Neural cell (in vitro differentiated cells): ENCODE measurements around the gene TMEM30A. TPM values are rescaled to one million over a fixed set of nuclear protein-coding genes. Genes with fewer than 3 reads are reported as not detected.

Source experiments
- H2AFZ ChIP-seq: fragments of 200-600, 300-800 bp; sonication (generic), shearing (Covaris generic); 2 replicates; pipeline ENCODE4 v1.6.0; 2014; ENCODE audit warnings: low read depth, mild to moderate bottlenecking, antibody characterized with exemption, low read length, moderate library complexity
- H3F3A ChIP-seq: fragments of 200-600 bp; shearing (Covaris generic); 2 replicates; pipeline ENCODE4 v1.6.1; 2016; ENCODE audit warnings: mild to moderate bottlenecking, moderate library complexity, mixed read lengths, antibody characterized with exemption, low read length; ENCODE audit not compliant: insufficient read depth, poor library complexity, severe bottlenecking
- H3K27ac ChIP-seq: fragments of 200-600, 300-800 bp; sonication (generic), shearing (Covaris generic); 2 replicates; pipeline ENCODE4 v1.5.1; 2014; ENCODE audit warnings: mild to moderate bottlenecking, low read length, moderate library complexity
- H3K27me3 ChIP-seq: fragments of 300-800, 200-600 bp; sonication (generic), shearing (Covaris generic); 2 replicates; pipeline ENCODE4 v1.6.0; 2014; ENCODE audit warnings: mild to moderate bottlenecking, low read depth, low read length, moderate library complexity; ENCODE audit not compliant: insufficient read depth
- H3K36me3 ChIP-seq: fragments of 300-800, 200-600 bp; sonication (generic), shearing (Covaris generic); 2 replicates; pipeline ENCODE4 v1.5.1; 2014; ENCODE audit warnings: mild to moderate bottlenecking, antibody characterized with exemption, low read length, moderate library complexity; ENCODE audit not compliant: insufficient read depth
- H3K4me2 ChIP-seq: fragments of 300-800, 200-600 bp; sonication (generic), shearing (Covaris generic); 2 replicates; pipeline ENCODE4 v1.6.0; 2014; ENCODE audit warnings: mild to moderate bottlenecking, low read length
- H3K4me3 ChIP-seq: fragments of 300-800, 200-600 bp; sonication (generic), shearing (Covaris generic); 2 replicates; pipeline ENCODE4 v1.5.1; 2014; ENCODE audit warnings: mild to moderate bottlenecking, low read length, moderate library complexity
- H3K79me2 ChIP-seq: fragments of 200-600 bp; shearing (Covaris generic); replicated peaks from 2 replicates; pipeline ENCODE4 v1.6.0; 2014; ENCODE audit warnings: mild to moderate bottlenecking, low read length, moderate library complexity; ENCODE audit not compliant: insufficient read depth
- H3K9ac ChIP-seq: fragments of 300-800, 200-600 bp; sonication (generic), shearing (Covaris generic); 2 replicates; pipeline ENCODE4 v1.6.1; 2016; ENCODE audit warnings: mild to moderate bottlenecking, low read length, mixed read lengths
- H3K9me2 ChIP-seq: fragments of 200-600 bp; shearing (Covaris generic); 2 replicates; pipeline ENCODE4 v1.6.1; 2016; ENCODE audit warnings: mild to moderate bottlenecking, low read length, mixed read lengths; ENCODE audit not compliant: insufficient read depth
- H3K9me3 ChIP-seq: fragments of 200-600, 300-800 bp; sonication (generic), shearing (Covaris generic); 2 replicates; pipeline ENCODE4 v1.6.1; 2016; ENCODE audit warnings: mild to moderate bottlenecking, mixed run types, low read length, moderate library complexity, mixed read lengths
- H4K20me1 ChIP-seq: fragments of 200-600 bp; shearing (Covaris generic); 2 replicates; pipeline ENCODE4 v1.6.1; 2016; ENCODE audit warnings: mild to moderate bottlenecking, mixed run types; ENCODE audit not compliant: insufficient read depth
- EP300 ChIP-seq: fragments of 450-650 bp; conservative IDR thresholded peaks from 2 replicates; pipeline ENCODE4 v1.6.1; 2014; ENCODE audit warnings: antibody characterized with exemption, mild to moderate bottlenecking, moderate library complexity; ENCODE audit not compliant: poor library complexity, severe bottlenecking
- EZH2 ChIP-seq: fragments of 200-600, 300-800 bp; shearing (Covaris generic), sonication (generic); IDR thresholded peaks from 2 replicates; pipeline ENCODE4 v1.6.1; 2014; ENCODE audit warnings: antibody characterized with exemption, low read length, borderline replicate concordance, mild to moderate bottlenecking; ENCODE audit not compliant: insufficient read depth, poor library complexity, severe bottlenecking
- MXI1 ChIP-seq: fragments of 450-650 bp; conservative IDR thresholded peaks from 2 replicates; pipeline ENCODE4 v1.6.1; 2014; ENCODE audit warnings: antibody characterized with exemption, mild to moderate bottlenecking; ENCODE audit not compliant: poor library complexity, severe bottlenecking
- POLR2AphosphoS5 ChIP-seq: IDR thresholded peaks from 2 replicates; pipeline ENCODE4 v1.6.1; 2012
- RAD21 ChIP-seq: fragments of 450-650 bp; conservative IDR thresholded peaks from 2 replicates; pipeline ENCODE4 v1.6.1; 2014; ENCODE audit warnings: antibody characterized with exemption, mild to moderate bottlenecking, moderate library complexity
- REST ChIP-seq: IDR thresholded peaks from 2 replicates; pipeline ENCODE4 v1.6.1; 2012; ENCODE audit warnings: borderline replicate concordance
- SMC3 ChIP-seq: fragments of 450-650 bp; conservative IDR thresholded peaks from 2 replicates; pipeline ENCODE4 v1.6.1; 2014; ENCODE audit warnings: antibody characterized with exemption, mild to moderate bottlenecking, moderate library complexity; ENCODE audit not compliant: poor library complexity
- TAF1 ChIP-seq: IDR thresholded peaks from 2 replicates; pipeline ENCODE4 v1.6.1; 2012; ENCODE audit warnings: low read depth
- polyA plus RNA-seq: library from polyadenylated mRNA; depleted of rRNA; stranded (reverse); fragments of >200 nt; gene quantifications from 2 replicates; pipeline ENCODE4 v1.2.3, GENCODE V29; 2014
- TF ChIP-seq, protein P1 (sequence below): fragments of 450-650 bp; IDR thresholded peaks from 2 replicates; pipeline ENCODE4 v1.5.1; 2014; ENCODE audit warnings: antibody characterized with exemption, mild to moderate bottlenecking, moderate library complexity; ENCODE audit not compliant: poor library complexity, severe bottlenecking

Gene TMEM30A
- polyA plus RNA-seq, 1 donor from 2014 or later = 110 TPM

GRCh38 chr6:75308250-75308988 lies 23.8 kb upstream of the TMEM30A start:
- Histone ChIP-seq H3K27ac (no peak overlapping the region), H2AFZ (no peak overlapping the region), H3K9me3 (no peaks in the 10 kb centered on the region), H3K79me2 (no peaks in the 10 kb centered on the region), H3K27me3 (no peaks in the 10 kb centered on the region), H4K20me1 (no peaks in the 10 kb centered on the region), H3F3A (no peaks in the 10 kb centered on the region), H3K36me3 (no peaks in the 10 kb centered on the region), H3K4me3 (no peak overlapping the region), H3K4me2 (no peak overlapping the region), H3K9me2 (no peaks in the 10 kb centered on the region), H3K9ac (no peak overlapping the region)
- TF ChIP-seq MXI1 (no peak), TAF1 (no peak), REST (no peak), EP300 (no peak), RAD21 (no peak), EZH2 (no peak), SMC3 (no peak), POLR2AphosphoS5 (no peak)
- TF ChIP-seq, protein P1, sequence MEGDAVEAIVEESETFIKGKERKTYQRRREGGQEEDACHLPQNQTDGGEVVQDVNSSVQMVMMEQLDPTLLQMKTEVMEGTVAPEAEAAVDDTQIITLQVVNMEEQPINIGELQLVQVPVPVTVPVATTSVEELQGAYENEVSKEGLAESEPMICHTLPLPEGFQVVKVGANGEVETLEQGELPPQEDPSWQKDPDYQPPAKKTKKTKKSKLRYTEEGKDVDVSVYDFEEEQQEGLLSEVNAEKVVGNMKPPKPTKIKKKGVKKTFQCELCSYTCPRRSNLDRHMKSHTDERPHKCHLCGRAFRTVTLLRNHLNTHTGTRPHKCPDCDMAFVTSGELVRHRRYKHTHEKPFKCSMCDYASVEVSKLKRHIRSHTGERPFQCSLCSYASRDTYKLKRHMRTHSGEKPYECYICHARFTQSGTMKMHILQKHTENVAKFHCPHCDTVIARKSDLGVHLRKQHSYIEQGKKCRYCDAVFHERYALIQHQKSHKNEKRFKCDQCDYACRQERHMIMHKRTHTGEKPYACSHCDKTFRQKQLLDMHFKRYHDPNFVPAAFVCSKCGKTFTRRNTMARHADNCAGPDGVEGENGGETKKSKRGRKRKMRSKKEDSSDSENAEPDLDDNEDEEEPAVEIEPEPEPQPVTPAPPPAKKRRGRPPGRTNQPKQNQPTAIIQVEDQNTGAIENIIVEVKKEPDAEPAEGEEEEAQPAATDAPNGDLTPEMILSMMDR = no peak

- Histone ChIP-seq H3K36me3 (no peaks in the 10 kb centered on the region), H3K9me2 (no peaks in the 10 kb centered on the region), H3K9me3 (no peaks in the 10 kb centered on the region), H3K79me2 (no peaks in the 10 kb centered on the region), H3K27me3 (no peaks in the 10 kb centered on the region), H3K4me2 (no peak overlapping the region), H3F3A (no peaks in the 10 kb centered on the region), H2AFZ (no peak overlapping the region), H4K20me1 (no peaks in the 10 kb centered on the region), H3K9ac (no peak overlapping the region), H3K4me3 (no peak overlapping the region), H3K27ac (no peak overlapping the region)
- TF ChIP-seq, protein P1 = no peak
- no peak for TF ChIP-seq SMC3
- TF ChIP-seq MXI1 = no peak
- TF ChIP-seq REST = no peak
- TF ChIP-seq POLR2AphosphoS5 = no peak
- TF ChIP-seq TAF1 = no peak
- TF ChIP-seq EZH2 = no peak
- TF ChIP-seq RAD21 = no peak
- no peak for TF ChIP-seq EP300
These were observed 22.9 kb upstream of the TMEM30A start for GRCh38 chr6:75307364-75308004.
